Measurements from ENCODE around the gene NPHS1.
"Not testable (repeated sequence)": the region's sequence is repeated elsewhere in the genome, so short reads cannot be mapped to it uniquely, and the experiment has no call there.

GRCh38 chr19:35870124-35870736 lies 17.9 kb upstream of the NPHS1 start:
- TF ChIP-seq CTCF (IDR thresholded peaks at IDR 0.05; ENCODE audit: low read depth, low read length, poor library complexity, severe bottlenecking); EZH2phosphoT487 (IDR thresholded peaks at IDR 0.05; ENCODE audit: borderline replicate concordance, low read length): not testable (repeated sequence)

Data from DOHH2 (cell line).